Epithelial cell of prostate (primary cell): ENCODE data around the gene MUC22.
"Not testable (repeated sequence)": the region's sequence is repeated elsewhere in the genome, so short reads cannot be mapped to it uniquely, and the experiment has no call there.

Experiments used
- DNase-seq: peaks from one replicate; pipeline ENCODE4 v3.0.0-alpha.2; 2011; ENCODE audit warnings: low read depth, low spot score
- H3K27ac ChIP-seq: fragments of 450-650 bp; 2 replicates; pipeline ENCODE4 v1.5.1; 2017; ENCODE audit warnings: mild to moderate bottlenecking

The MUC22 gene

GRCh38 chr6:31033075-31033474 lies 22.8 kb downstream of the MUC22 start:
- no peak for DNase-seq
- H3K27ac ChIP-seq: no peak overlapping the region

GRCh38 chr6:31035862-31036497 lies 25.7 kb downstream of the MUC22 start:
- H3K27ac ChIP-seq: peak overlapping the region; percentile 49
- DNase-seq: no peak

- no peak for DNase-seq
These were observed 26.9 kb downstream of the MUC22 start for GRCh38 chr6:31037169-31037568.

GRCh38 chr6:31037682-31038081 lies 27.4 kb downstream of the MUC22 start:
- no peak for DNase-seq

More at GRCh38 chr6:31037169-31037568, 26.9 kb downstream of the MUC22 start:
- no peak overlapping the region for H3K27ac ChIP-seq

GRCh38 chr6:31038559-31038958 lies 28.3 kb downstream of the MUC22 start:
- DNase-seq: no peak
- no peak overlapping the region for H3K27ac ChIP-seq

More at GRCh38 chr6:31037682-31038081, 27.4 kb downstream of the MUC22 start:
- peak overlapping the region; percentile 25 for H3K27ac ChIP-seq

GRCh38 chr6:31040801-31041200 lies 30.5 kb downstream of the MUC22 start:
- no peak overlapping the region for H3K27ac ChIP-seq
- no peak for DNase-seq

- no peak for DNase-seq
- H3K27ac ChIP-seq: no peak overlapping the region
These were observed 31.2 kb downstream of the MUC22 start for GRCh38 chr6:31041372-31041974.

- no peak for DNase-seq
- H3K27ac ChIP-seq: no peak overlapping the region
These were observed 32.5 kb downstream of the MUC22 start for GRCh38 chr6:31042806-31043205.

- peak; percentile 34 for DNase-seq
- peak overlapping the region; percentile 39 for H3K27ac ChIP-seq
These were observed 37.8 kb downstream of the MUC22 start for GRCh38 chr6:31048099-31048498.

- H3K27ac ChIP-seq: peak overlapping the region; percentile 38
- DNase-seq: no peak
These were observed 39.2 kb downstream of the MUC22 start for GRCh38 chr6:31049518-31049917.

- H3K27ac ChIP-seq, DNase-seq: not testable (repeated sequence)
These were observed 42.9 kb downstream of the MUC22 start for GRCh38 chr6:31053187-31053586.

GRCh38 chr6:31053873-31054272 lies 43.6 kb downstream of the MUC22 start:
- no peak overlapping the region for H3K27ac ChIP-seq
- no peak for DNase-seq

- peak; percentile 52 for DNase-seq
- peak overlapping the region; percentile 62 for H3K27ac ChIP-seq
These were observed 45.2 kb downstream of the MUC22 start for GRCh38 chr6:31055441-31055840.

- DNase-seq: no peak
- peak overlapping the region; percentile 91 for H3K27ac ChIP-seq
These were observed 47.2 kb downstream of the MUC22 start for GRCh38 chr6:31057426-31058003.

- peak overlapping the region; percentile 91 for H3K27ac ChIP-seq
- DNase-seq: peak; percentile 91
These were observed 48.0 kb downstream of the MUC22 start for GRCh38 chr6:31058128-31058894.

- peak overlapping the region; percentile 91 for H3K27ac ChIP-seq
- DNase-seq: no peak
These were observed 49.9 kb downstream of the MUC22 start for GRCh38 chr6:31060145-31060544.

- peak overlapping the region; percentile 25 for H3K27ac ChIP-seq
- DNase-seq: no peak
These were observed 53.7 kb downstream of the MUC22 start for GRCh38 chr6:31063906-31064435.

GRCh38 chr6:31065556-31065955 lies 55.3 kb downstream of the MUC22 start:
- no peak for DNase-seq
- H3K27ac ChIP-seq: no peak overlapping the region

GRCh38 chr6:31067028-31067427 lies 56.8 kb downstream of the MUC22 start:
- not testable (repeated sequence) for H3K27ac ChIP-seq, DNase-seq

- not testable (repeated sequence) for H3K27ac ChIP-seq, DNase-seq
These were observed 57.8 kb downstream of the MUC22 start for GRCh38 chr6:31067891-31068668.
